CD4-positive, CD25-positive, alpha-beta regulatory T cell (primary cell): ENCODE measurements around the gene WDR91. TPM values are rescaled to one million over a fixed set of nuclear protein-coding genes. Genes with fewer than 3 reads are reported as not detected.
A peak's percentile ranks its signal among the peaks of the same experiment; 100 is the strongest.
"Not testable (repeated sequence)": the region's sequence is repeated elsewhere in the genome, so short reads cannot be mapped to it uniquely, and the experiment has no call there.

Source experiments
- ATAC-seq, 2 donors: fragments of 150-1000 bp; cut with Tn5 transposase; one replicate each; pipeline ENCODE4 v1.10.0; 2021; ENCODE audit warnings: low read depth in 2 of 2, moderate number of reproducible peaks in 2 of 2, moderate library complexity in 1 of 2
- DNase-seq, 3 donors: peaks; one replicate each; pipeline versions ENCODE4 v3.0.0 to v3.0.0-alpha.2; 2012 to 2022; ENCODE audit warnings: mixed read lengths in 1 of 3
- H3K27ac ChIP-seq: one replicate; pipeline ENCODE4 v1.7.0; 2013; ENCODE audit warnings: mild to moderate bottlenecking, low read length; ENCODE audit not compliant: insufficient read depth, poor library complexity, severe bottlenecking
- H3K27me3 ChIP-seq: one replicate; pipeline ENCODE4 v1.7.0; 2013; ENCODE audit warnings: low read length; ENCODE audit not compliant: control insufficient read depth, insufficient read depth
- H3K36me3 ChIP-seq: one replicate; pipeline ENCODE4 v1.7.0; 2013; ENCODE audit warnings: mild to moderate bottlenecking, low read length, moderate library complexity; ENCODE audit not compliant: control insufficient read depth, insufficient read depth
- H3K4me1 ChIP-seq: 2 replicates; pipeline ENCODE4 v1.7.0; 2013; ENCODE audit warnings: mild to moderate bottlenecking, low read length; ENCODE audit not compliant: insufficient read depth, control insufficient read depth, poor library complexity, severe bottlenecking
- H3K4me3 ChIP-seq: one replicate; pipeline ENCODE4 v1.7.0; 2013; ENCODE audit warnings: low read depth, mild to moderate bottlenecking, low read length, moderate library complexity
- H3K9me3 ChIP-seq, 2 experiments: 1 replicate in 1 of 2; 2 replicates in 1 of 2; pipeline ENCODE4 v1.7.0; 2013; ENCODE audit warnings: low read length in 2 of 2, mild to moderate bottlenecking in 1 of 2, moderate library complexity in 1 of 2; ENCODE audit not compliant: control insufficient read depth in 2 of 2
- H3K27ac Mint-ChIP-seq, 3 donors: one replicate each; pipeline ENCODE4 v1.8.0; 2020 to 2022; ENCODE audit warnings: mild to moderate bottlenecking in 3 of 3, mixed read lengths in 3 of 3, moderate library complexity in 2 of 3
- H3K27me3 Mint-ChIP-seq: one replicate; pipeline ENCODE4 v1.8.0; 2022; ENCODE audit warnings: mild to moderate bottlenecking, mixed read lengths
- H3K36me3 Mint-ChIP-seq: one replicate; pipeline ENCODE4 v1.8.0; 2020; ENCODE audit warnings: mixed read lengths
- H3K4me1 Mint-ChIP-seq, 4 donors: one replicate each; pipeline ENCODE4 v1.8.0; 2020 to 2022; ENCODE audit warnings: mixed read lengths in 4 of 4, mild to moderate bottlenecking in 1 of 4
- H3K4me3 Mint-ChIP-seq, 4 donors: one replicate each; pipeline ENCODE4 v1.8.0; 2020 to 2022; ENCODE audit warnings: mild to moderate bottlenecking in 4 of 4, mixed read lengths in 4 of 4, moderate library complexity in 3 of 4
- H3K9me3 Mint-ChIP-seq, 7 donors: one replicate each; pipeline ENCODE4 v1.8.0; 2020 to 2022; ENCODE audit warnings: mixed read lengths in 7 of 7, mild to moderate bottlenecking in 3 of 7, moderate library complexity in 2 of 7
- polyA plus RNA-seq, 4 donors: library from polyadenylated mRNA; unstranded; fragments of 300-500 nt; fragmentation: Illumina TruSeq; gene quantifications; one replicate each; pipeline ENCODE4 v1.2.3, GENCODE V29; 2021
- total RNA-seq: library from RNA; stranded (reverse); gene quantifications from one replicate; pipeline ENCODE4 v1.2.3, GENCODE V29; 2022

The WDR91 gene
- total and polyA plus RNA-seq, 5 donors from 2014 or later, result 3.4 to 34.9 (median 4.6) TPM

DNA sequence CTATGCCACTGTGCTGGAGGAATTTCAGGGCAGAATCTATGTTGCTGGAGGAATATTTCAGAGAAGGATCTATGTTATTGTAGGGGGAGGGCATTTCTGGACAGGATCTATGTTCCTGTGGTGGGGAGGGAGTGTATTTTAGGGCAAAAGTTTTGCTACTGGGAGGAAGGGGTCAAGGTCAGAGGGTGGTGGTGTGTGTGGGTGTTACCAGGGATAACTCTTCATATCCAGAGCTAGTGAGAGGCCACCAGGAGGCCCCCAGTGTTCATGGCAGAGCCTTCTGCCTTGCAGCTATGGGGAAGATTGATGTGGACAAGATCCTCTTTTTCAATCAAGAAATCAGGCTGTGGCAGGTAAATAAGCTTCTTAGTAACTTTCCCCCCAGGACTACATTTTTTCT is 20.4 kb upstream of the WDR91 start:
- Mint-ChIP-seq H3K27ac (no peak overlapping the region), H3K4me3 (no peak overlapping the region), H3K27me3 (peaks cover 16% of the 10 kb centered on the region), H3K4me1 (peaks cover 0 to 6% (median under 1%) of the 10 kb centered on the region in 4 donors), H3K36me3 (no peaks in the 10 kb centered on the region), H3K9me3 (peaks cover 0 to 3% (median 0%) of the 10 kb centered on the region in 7 donors)
- no peaks in the 10 kb centered on the region for H3K27me3 ChIP-seq
- H3K9me3 ChIP-seq, result no peaks in the 10 kb centered on the region
- ATAC-seq, result no peak
- no peaks in the 10 kb centered on the region for H3K36me3 ChIP-seq
- H3K4me3 ChIP-seq, result no peak overlapping the region
- no peak overlapping the region for H3K27ac ChIP-seq
- no peaks in the 10 kb centered on the region for H3K4me1 ChIP-seq
- DNase-seq, result no peak

DNA sequence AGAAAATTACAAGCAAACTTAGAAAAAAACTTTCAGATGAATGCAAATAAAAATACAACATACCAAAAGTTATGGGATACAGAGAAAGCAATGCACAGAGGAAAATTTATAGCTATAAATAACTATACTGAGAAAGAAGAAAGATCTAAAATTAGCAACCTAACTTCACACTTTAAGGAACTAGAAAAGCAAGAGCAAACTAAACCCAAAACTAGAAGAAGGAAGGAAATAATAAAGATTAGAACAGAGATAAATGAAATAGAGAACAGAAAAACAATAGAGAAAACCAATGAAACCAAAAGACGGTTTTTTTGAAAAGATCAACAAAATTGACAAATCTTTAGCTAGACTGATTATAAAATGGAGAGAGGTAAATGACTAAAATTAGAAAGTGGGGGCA is 12.7 kb upstream of the WDR91 start:
- no peak overlapping the region for H3K4me3 Mint-ChIP-seq

DNA sequence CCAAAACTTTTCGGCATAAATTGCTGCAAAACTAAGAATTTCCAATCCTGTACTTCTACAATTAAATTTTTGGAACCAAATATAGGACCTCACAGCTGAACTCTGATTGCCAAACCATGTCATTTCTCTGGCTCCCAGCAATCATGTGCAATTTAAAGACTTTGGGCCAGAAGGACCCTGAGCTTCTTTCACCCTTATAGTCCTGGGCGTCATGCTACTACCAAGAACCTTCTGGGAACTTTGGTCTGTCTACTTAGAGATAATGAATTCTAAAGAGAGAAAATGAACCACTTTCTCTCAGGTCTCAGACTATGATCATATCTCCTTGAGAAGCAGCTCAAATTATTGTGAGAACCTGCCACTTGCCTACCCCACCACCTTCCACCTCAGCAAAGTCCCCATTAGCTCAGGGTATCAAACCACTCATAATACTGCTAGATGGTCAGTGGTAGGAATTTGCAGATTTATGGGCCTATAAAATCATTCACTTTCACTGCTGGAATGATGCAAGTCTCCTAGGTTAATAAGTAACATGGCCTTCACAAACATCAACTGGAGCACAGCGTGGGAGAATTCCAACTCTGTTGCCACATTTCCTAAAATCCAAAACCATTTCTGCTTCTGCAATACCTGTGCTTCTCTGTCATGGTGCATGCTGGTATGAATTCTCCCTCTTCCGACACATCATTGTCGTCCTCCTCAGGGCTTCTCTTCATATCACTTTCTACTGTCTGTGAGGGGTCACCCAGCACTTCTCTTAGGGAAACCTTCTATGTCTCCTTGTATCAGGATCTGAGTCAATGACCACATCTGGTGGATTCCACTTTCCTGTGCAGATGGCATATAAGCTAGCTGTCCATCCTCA is 6.6 kb upstream of the WDR91 start:
- Mint-ChIP-seq H3K27ac (no peak overlapping the region), H3K4me1 (peaks cover 0 to 6% (median 0%) of the 10 kb centered on the region in 4 donors), H3K27me3 (peaks cover 14% of the 10 kb centered on the region), H3K36me3 (no peaks in the 10 kb centered on the region), H3K9me3 (peaks cover 0 to 5% (median 0%) of the 10 kb centered on the region in 7 donors), H3K4me3 (no peak overlapping the region)
- no peak overlapping the region for H3K4me3 ChIP-seq
- no peak for ATAC-seq
- no peak for DNase-seq
- H3K27me3 ChIP-seq, result peaks cover 7% of the 10 kb centered on the region
- no peaks in the 10 kb centered on the region for H3K4me1 ChIP-seq
- no peak overlapping the region for H3K27ac ChIP-seq
- no peaks in the 10 kb centered on the region for H3K9me3 ChIP-seq
- no peaks in the 10 kb centered on the region for H3K36me3 ChIP-seq

More for the DNA sequence above, 12.7 kb upstream of the WDR91 start:
- H3K4me3 ChIP-seq, result no peak overlapping the region
- Mint-ChIP-seq H3K4me1 (peaks cover 9 to 13% (median 11%) of the 10 kb centered on the region in 4 donors), H3K27ac (no peak overlapping the region), H3K36me3 (no peaks in the 10 kb centered on the region), H3K9me3 (peaks cover 0 to 11% (median 0%) of the 10 kb centered on the region in 7 donors), H3K27me3 (peaks cover 12% of the 10 kb centered on the region)
- ATAC-seq (no peak), DNase-seq (no peak)
- H3K27me3 ChIP-seq, result peaks cover 4% of the 10 kb centered on the region
- H3K27ac ChIP-seq, result no peak overlapping the region
- peaks cover 0 to 3% of the 10 kb centered on the region in 2 experiments for H3K9me3 ChIP-seq
- H3K36me3 ChIP-seq, result no peaks in the 10 kb centered on the region
- peaks cover 4% of the 10 kb centered on the region for H3K4me1 ChIP-seq

DNA sequence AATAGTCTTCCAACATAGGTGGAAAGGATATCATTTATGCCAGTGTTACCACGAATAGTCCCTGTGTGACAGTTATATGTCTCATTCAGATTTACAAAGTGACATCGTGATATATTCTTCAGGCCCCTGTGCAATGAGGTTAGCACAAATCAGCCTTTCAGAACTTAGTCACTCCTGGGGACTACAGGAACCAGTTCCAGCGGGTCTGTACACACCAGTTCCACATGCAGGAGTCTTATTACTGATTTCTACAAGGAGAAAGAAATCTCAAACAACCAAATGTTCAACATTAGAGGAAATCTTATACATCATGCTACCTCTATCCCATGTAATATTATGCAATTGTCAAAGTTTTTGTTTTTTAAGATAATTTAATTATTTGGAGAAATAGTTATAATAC is 4.4 kb upstream of the WDR91 start:
- H3K4me1 ChIP-seq, result peaks cover 9% of the 10 kb centered on the region
- H3K27ac Mint-ChIP-seq, result no peak overlapping the region
- H3K36me3 ChIP-seq, result no peaks in the 10 kb centered on the region
- peak overlapping the region in 1 of 4 donors; percentile 52 for H3K4me3 Mint-ChIP-seq
- peaks cover 0 to 2% (median 0%) of the 10 kb centered on the region in 7 donors for H3K9me3 Mint-ChIP-seq
- no peaks in the 10 kb centered on the region for H3K36me3 Mint-ChIP-seq
- peaks cover 14% of the 10 kb centered on the region for H3K27me3 Mint-ChIP-seq
- no peak overlapping the region for H3K4me3 ChIP-seq
- DNase-seq (no peak), ATAC-seq (no peak)
- H3K9me3 ChIP-seq, result no peaks in the 10 kb centered on the region
- no peak overlapping the region for H3K27ac ChIP-seq
- peaks cover 7% of the 10 kb centered on the region for H3K27me3 ChIP-seq
- H3K4me1 Mint-ChIP-seq, result peaks cover 5 to 9% (median 8%) of the 10 kb centered on the region in 4 donors

DNA sequence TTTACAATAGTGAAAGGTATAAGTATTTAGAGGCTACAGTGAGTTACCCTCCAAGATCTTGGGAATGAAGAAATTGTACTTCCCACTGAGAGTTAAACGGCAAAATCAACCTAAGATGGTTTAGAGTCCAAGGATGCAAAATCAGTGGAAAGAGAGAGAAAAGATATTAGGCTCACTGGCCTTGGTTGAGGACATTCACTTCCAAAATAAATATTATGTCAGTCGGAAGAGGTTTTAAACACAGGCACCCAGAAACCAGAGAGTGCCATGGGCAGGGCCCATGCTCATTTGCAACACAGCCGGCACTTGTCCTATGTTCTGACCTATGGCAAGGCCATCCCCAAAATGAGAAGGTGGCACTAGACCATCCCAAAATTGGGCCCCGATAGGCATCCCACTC is 3.9 kb upstream of the WDR91 start:
- Mint-ChIP-seq H3K36me3 (no peaks in the 10 kb centered on the region), H3K27me3 (peaks cover 14% of the 10 kb centered on the region), H3K4me1 (peaks cover 7 to 14% (median 11%) of the 10 kb centered on the region in 4 donors), H3K27ac (no peak overlapping the region), H3K9me3 (peaks cover 0 to 2% (median 0%) of the 10 kb centered on the region in 7 donors), H3K4me3 (peak overlapping the region in 1 of 4 donors; percentile 52)
- ATAC-seq (no peak), DNase-seq (no peak)
- Histone ChIP-seq H3K9me3 (no peaks in the 10 kb centered on the region), H3K27me3 (peaks cover 7% of the 10 kb centered on the region), H3K36me3 (no peaks in the 10 kb centered on the region), H3K27ac (no peak overlapping the region), H3K4me1 (peaks cover 14% of the 10 kb centered on the region), H3K4me3 (no peak overlapping the region)

DNA sequence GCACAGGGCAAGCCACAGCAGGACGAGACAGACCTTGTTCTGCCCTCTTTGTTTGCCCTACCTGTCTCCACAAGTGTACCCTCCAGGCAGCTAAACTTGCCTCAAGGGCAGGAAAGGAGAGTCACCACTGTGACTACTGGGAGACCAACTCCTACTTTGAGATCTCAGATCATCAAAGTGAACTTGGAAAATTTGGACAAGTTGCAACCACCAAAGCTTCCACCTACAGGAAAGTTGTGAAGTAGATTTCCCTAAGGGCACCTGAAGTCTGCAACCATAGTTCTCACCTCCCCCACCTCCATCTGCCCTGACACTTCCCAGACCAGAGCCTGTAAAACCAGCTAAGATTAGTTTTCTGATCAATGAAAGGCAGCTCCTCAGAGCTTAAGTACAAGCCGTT is 2.5 kb upstream of the WDR91 start:
- peaks cover 7% of the 10 kb centered on the region for H3K27me3 ChIP-seq
- ATAC-seq (no peak), DNase-seq (no peak)
- no peaks in the 10 kb centered on the region for H3K36me3 ChIP-seq
- H3K9me3 ChIP-seq, result no peaks in the 10 kb centered on the region
- peaks cover 14% of the 10 kb centered on the region for H3K27me3 Mint-ChIP-seq
- peaks cover 14% of the 10 kb centered on the region for H3K4me1 ChIP-seq
- no peak overlapping the region for H3K27ac ChIP-seq
- peak overlapping the region in 2 of 4 donors; percentile 72 to 84 for H3K4me3 Mint-ChIP-seq
- H3K4me3 ChIP-seq, result no peak overlapping the region
- H3K4me1 Mint-ChIP-seq, result peaks cover 7 to 25% (median 14%) of the 10 kb centered on the region in 4 donors
- H3K27ac Mint-ChIP-seq, result no peak overlapping the region
- peaks cover 0 to 2% (median 0%) of the 10 kb centered on the region in 7 donors for H3K9me3 Mint-ChIP-seq
- H3K36me3 Mint-ChIP-seq, result peaks cover under 1% of the 10 kb centered on the region

DNA sequence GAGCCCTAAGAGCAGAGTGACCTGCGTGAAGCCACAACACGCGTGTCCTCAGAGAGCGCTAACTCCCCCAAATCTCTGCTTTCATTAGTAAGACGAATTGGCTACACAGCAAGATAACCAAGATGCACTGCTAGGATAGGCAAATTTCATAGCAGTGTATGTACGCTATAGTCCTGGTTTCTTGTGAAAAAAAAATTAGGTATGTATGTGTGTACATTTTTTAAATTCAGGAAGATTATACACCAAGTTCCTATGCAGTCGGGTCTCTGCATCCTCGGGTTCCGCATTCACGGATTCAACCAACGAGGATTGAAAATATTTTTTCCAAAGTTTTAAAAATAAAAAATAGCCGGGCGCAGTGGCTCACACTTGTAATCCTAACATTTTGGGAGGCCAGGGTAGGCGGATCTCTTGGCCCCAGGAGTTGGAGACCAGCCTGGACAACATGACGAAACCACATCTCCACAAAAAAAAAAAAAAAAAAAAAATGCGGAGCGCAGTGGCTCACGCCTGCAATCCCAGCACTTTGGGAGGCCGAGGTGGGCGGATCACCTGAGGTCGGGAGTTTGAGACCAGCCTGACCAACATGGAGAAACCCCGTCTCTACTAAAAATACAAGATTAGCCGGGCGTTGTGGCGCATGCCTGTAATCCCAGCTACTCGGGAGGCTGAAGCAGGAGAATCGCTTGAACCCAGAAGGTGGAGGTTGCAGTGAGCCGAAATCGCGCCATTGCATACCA is 790 bp upstream of the WDR91 start:
- not testable (repeated sequence) for H3K36me3 ChIP-seq, H3K9me3 Mint-ChIP-seq, H3K27me3 Mint-ChIP-seq, H3K36me3 Mint-ChIP-seq, DNase-seq, H3K27me3 ChIP-seq, H3K9me3 ChIP-seq
- peak overlapping the region; percentile 94 to 98 (median 96) for H3K4me3 Mint-ChIP-seq
- H3K4me1 Mint-ChIP-seq, result peaks cover 18 to 42% (median 26%) of the 10 kb centered on the region in 4 donors
- Histone ChIP-seq H3K4me1 (peaks cover 14% of the 10 kb centered on the region), H3K27ac (peak overlapping the region; percentile 68), H3K4me3 (peak overlapping the region; percentile 94)
- ATAC-seq, result peak in 1 of 2 donors; percentile 1
- peak overlapping the region in 2 of 3 donors; percentile 87 to 96 for H3K27ac Mint-ChIP-seq
